Stimulated activated CD8-positive, alpha-beta memory T cell treated with anti-CD3 and anti-CD28 coated beads, Interleukin-2, amount 100 ng/mL, for 48 hours (primary cell): Measurements from ENCODE around the gene EPX.
"Not testable (repeated sequence)": the region's sequence is repeated elsewhere in the genome, so short reads cannot be mapped to it uniquely, and the experiment has no call there.

Experiments
- DNase-seq, 2 donors: peaks; one replicate each; pipeline ENCODE4 v3.0.0-alpha.2; 2020; ENCODE audit warnings: low read depth in 2 of 2

The EPX gene, protein sequence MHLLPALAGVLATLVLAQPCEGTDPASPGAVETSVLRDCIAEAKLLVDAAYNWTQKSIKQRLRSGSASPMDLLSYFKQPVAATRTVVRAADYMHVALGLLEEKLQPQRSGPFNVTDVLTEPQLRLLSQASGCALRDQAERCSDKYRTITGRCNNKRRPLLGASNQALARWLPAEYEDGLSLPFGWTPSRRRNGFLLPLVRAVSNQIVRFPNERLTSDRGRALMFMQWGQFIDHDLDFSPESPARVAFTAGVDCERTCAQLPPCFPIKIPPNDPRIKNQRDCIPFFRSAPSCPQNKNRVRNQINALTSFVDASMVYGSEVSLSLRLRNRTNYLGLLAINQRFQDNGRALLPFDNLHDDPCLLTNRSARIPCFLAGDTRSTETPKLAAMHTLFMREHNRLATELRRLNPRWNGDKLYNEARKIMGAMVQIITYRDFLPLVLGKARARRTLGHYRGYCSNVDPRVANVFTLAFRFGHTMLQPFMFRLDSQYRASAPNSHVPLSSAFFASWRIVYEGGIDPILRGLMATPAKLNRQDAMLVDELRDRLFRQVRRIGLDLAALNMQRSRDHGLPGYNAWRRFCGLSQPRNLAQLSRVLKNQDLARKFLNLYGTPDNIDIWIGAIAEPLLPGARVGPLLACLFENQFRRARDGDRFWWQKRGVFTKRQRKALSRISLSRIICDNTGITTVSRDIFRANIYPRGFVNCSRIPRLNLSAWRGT

DNA sequence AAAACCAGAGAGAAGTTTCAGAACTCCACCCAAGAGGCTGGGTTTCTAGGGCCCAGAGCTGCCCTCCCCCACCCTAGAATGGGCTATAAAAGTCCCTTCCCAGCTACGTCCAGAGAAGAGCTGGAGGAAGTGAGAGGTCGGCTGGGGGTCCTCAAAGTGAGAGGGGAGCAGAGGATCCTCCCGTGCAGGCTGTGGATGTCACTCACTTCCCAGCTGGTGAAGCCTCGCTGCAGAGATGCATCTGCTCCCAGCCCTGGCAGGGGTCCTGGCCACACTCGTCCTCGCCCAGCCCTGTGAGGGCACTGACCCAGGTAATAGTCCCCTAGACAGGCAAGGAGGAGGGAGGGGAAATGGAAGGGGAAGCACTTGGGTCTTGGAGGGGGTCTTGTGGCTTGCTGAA is at the start of gene EPX:
EPX (plus strand) TSS at position 115 of the 400 bp plus-strand sequence; CDS start at position 236, 121 bp downstream.
- no peak for DNase-seq

DNA sequence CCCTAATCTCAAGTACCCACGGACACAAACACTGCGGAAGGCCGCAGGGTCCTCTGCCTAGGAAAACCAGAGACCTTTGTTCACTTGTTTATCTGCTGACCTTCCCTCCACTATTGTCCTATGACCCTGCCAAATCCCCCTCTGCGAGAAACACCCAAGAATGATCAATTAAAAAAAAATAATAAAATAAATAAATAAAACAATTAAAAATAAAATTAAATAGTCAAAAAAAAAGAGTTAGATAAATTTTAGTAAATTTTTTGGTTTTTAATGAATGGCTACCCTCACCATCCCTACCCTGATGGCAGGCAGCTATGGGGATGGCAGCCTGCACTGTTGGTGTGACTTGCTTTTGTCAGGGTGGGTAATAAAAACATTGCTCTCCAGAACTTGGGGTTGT is 49.2 kb upstream of the EPX start:
- DNase-seq = not testable (repeated sequence)

DNA sequence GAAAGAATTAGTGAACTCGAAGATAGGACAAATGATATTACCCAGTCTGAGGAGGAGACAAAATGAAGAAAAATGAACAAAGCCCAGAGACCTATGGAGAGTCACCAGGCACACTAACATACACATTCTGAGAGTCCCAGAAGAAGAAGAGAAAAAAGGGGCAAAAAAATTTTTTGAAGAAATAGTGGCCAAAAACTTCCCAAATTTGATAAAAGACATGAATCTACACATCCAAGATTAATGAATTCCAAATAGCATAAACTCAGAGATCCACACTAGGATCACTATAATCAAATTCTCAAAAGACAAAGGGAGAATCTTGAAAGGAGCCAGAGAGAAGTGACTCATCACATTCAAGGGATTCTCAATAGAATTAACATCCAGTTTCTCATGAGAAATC is 47.7 kb upstream of the EPX start:
- no peak for DNase-seq

DNA sequence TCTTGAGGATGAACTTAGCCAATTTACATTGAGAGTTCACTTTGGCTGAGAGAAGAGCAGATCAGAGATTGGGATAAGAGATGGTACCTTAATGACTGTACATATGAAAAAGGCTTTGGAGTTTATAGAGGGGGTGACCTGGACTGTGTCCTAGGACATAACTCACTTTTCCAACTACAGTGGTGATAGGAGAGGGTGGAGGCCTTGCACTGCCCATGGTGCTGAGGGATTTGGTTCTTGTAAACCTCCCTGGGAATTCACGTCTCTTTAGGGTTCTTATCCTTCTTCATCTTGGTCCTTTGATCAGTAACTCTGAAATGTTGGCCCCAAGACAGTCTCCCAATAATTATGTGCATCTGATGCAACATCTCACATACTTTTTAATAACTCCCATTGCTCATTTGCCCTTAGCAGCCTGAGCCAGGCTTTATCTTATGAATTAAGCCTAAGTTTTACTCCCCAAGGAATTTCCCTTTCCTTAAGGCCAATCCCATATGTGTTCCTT is 44.5 kb upstream of the EPX start, which contains the start of gene OR4D1:
OR4D1 (plus strand) TSS at position 455 of the 505 bp plus-strand sequence. CDS start 6,770 bp downstream, outside the sequence.
- DNase-seq = no peak

DNA sequence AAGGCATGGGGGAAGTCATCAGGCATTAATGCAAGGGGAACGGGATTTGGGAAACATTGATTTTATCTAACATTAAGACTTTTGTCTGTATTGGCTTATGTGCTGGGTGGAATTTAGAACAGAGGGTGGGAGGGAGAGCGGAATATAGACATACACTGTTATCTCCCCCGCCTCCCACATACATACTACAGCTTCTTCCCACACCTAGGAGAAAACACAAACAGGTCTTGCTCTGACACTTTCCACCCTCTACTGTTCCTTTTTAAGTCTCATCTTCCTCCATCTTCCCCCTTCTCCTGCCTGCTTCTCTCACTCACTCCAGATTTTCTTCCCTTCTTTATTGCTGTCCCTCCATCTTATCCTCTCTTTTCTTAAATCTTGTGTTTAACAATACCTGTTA is 43.9 kb upstream of the EPX start:
- DNase-seq = no peak

DNA sequence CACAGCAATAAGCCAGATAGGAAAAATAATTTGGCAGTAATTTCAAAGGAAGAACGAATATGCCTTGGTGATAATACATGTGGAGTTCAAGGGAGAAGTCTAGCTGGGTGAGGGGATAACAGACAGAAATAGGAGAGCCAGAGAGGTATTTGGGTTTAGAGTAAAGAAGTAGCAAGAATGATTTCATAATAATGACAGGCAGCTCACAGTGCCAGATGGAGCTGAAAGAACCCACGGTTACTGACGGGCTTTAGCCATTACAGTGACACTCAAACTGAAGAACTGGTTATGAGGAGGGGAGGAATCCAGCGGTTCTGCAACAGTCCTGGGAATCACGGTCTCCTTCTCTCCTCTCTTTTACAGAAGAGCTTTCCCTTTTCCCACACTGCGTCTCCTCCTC is 42.1 kb upstream of the EPX start:
- no peak for DNase-seq

DNA sequence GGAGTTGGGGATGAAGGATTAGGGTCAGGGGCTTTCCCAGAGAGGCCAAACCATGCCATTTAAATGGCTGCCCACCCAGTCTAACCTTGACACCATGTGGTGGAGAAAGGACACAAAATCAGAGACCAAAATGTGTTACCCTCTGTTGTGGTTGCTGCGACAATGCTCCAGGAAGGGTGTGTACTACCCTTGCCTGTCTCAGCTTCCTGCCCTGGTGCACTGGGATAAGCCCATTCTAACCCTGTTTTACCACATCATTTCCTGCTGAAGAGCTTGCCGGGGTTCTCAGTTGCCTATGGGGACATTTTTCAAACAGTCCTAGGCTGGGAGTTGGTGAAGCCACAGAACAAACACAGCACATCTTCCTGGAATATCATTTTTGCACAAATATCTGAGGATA is 39.5 kb upstream of the EPX start:
- DNase-seq = peak; percentile 2 to 5

DNA sequence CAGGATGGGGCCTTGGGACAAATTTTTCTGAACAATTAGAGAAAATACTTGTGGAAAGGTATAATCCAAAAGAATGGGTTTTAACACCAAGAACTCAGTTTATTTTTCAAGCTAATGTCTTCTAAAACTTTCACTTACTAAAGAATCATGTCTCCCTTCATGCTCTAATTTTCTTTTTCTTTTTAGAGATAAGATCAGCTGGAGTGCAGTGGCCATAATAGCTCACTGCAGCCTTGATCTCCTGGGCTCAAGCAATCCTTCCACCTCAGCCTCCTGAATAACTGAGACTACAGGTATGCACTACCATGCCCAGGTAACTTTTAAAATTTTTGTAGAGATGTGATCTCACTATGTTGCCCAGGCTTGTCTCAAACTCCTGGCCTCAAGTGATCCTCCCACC is 38.9 kb upstream of the EPX start:
- no peak for DNase-seq

DNA sequence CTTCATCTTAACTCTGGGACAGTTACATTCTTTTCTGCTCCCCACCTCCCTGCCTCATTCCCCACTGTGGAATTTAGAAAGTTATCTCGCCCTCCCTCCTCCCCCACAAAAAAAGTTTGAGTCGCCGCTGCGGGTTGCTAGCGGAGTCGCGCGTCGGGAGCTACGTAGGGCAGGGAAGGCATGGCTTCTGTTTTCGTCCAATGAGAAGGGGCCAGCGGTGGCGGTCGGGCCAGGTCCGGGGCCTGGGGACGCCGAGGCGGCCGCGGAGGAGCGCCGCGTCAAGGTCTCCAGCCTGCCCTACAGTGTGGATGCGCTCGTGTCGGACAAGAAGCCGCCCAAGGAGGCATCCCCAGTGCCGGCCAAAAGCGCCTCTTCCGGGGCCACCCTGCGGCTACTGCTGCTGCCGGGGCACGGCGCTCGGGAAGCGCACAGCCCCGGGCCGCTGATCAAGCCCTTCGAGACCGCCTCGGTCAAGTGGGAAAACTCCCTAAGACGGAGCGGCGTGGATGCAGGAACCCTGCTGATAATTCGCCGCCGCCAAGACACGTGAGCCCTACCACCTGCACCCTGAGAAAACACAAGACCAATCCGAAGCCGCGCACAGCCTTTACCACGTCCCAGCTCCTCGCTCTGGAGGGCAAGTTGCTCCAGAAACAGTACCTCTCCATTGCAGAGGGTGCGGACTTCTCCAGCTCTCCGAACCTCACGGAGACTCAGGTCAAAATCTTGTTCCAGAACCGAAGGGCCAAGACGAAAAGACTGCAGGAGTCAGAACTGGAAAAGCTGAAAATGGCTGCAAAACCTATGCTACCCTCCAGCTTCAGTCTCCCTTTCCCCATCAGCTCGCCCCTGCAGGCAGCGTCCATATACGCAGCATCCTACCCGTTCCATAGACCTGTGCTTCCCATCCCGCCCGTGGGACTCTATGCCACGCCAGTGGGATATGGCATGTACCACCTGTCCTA is 35.4 kb upstream of the EPX start:
- DNase-seq = peak; percentile 44 to 52

DNA sequence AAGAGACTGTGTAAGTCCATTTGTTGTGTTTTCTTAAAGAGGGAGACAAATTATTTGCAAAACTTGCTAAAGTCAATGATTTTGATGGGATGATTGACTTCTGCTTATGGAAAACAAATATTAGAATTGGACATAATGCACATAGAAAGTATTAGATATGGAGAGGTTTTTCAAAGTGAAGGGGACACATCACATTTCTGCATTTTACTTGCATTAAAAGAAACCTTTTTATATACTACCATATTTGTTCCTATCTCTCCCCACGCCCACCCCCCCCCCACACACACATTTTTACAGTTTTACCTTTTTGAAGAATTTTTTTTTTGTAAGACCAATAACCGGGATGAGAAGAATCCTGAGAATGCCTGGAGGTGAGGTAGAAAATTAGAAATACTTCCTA is 34.3 kb upstream of the EPX start:
- no peak for DNase-seq

DNA sequence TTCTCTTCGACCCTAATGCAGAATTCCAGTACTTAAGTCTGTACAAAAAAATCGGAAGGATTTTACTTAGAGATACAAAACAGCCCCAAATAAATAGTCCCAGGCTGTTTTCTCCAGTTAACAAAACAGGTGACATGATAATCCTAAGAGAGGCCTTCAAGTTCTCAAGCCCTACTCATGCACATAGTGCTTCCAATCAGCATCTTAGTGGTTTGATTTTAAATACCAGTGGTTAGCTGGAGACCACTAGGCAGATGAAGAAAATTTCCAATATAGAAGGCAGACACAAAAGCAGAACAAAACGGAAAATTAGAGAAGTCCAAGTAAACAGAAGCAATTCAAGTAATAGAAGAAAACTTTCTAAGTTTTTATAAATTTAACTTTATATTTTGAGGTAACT is 31.0 kb upstream of the EPX start:
- DNase-seq = no peak

DNA sequence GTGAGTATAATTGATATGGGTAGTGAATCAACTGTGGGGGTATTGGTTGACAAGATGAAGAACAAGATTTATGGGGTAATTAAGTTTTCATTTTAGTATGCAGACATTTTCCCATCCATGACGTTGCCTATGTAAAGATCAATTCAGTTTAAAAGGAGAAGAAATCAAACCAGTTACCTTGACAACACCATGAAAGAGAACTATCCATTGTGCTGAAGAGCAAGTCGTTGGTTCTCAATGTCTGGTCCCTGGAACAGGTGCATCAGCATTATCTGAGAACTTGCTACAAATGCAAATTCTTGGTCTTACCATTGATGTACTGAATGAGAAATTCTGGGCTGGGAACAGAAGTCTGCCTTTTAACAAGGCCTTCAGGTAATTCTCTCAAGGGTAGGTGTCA is 26.5 kb upstream of the EPX start:
- DNase-seq = no peak

DNA sequence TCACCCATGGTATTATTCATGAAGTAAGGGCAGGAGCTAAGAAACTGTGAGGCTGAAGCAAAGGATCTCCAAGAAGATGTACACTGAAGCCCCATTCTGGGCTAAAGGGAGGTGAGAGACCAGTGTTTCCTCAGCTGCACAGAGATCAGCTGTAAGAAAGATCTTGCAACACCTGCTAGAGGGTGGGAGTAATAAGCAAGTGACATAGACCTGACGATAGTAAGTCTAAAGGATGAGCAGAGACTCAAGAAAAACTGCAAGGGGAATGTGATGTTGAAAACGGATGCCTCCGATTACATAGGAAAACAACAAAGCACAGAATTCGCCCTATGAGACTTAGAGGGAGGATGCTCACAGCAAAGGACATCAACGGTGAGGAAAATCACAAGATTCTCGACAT is 25.8 kb upstream of the EPX start, which contains the start of gene OR4D2:
OR4D2 (plus strand) TSS at position 301 of the 400 bp plus-strand sequence. CDS start 2,674 bp downstream, outside the sequence.
- DNase-seq = no peak

DNA sequence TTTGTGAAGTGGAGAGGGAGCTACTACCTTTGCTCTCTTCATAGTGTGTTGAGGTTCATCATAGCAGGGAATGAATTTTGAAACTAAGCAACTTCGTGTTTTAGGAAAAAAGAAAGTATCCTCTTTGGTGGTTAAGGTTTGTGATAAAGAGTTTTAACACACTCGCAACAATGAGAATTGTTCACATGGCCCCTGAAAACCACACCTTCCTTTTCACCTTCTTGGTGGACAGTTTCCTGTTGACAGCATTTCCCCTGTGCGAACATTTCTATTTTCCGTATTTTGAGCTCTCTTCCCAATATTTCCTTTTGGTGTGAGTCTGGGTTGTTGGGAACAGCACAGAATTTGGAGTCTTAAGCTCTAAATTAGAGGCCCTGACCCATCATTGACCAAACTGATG is 21.9 kb upstream of the EPX start:
- DNase-seq = no peak

DNA sequence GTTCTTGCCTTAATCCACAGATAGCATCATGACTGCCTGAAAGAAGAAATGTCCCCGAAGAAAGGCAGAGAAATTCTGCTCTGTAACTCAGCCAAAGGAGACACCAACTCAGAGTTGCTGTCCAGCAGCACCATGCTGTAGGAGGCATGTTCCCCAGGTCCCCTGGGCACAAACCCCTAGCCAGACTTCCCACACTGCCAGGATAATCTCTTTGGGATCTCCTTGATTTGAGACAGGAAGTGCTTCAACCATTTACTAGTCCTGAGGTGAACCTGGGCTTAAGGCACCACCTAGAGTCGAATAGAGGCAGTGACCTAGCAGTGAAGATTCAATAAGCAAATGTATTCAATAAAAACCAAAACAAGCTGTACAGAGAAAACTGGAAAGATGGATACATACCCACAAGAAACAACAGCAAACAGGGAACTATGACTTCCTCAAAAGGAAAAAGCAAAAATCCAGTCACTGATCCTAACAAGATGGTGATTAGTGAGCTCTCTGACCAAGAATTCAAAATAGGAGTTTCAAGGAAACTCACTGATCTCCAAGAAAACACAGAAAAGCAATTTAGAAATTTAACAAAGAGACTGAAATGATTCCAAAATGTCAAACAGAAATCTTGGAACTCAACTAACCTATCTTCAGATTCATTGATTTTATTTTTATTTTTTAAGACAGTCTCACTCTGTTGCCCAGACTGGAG is 20.0 kb upstream of the EPX start:
- no peak for DNase-seq

DNA sequence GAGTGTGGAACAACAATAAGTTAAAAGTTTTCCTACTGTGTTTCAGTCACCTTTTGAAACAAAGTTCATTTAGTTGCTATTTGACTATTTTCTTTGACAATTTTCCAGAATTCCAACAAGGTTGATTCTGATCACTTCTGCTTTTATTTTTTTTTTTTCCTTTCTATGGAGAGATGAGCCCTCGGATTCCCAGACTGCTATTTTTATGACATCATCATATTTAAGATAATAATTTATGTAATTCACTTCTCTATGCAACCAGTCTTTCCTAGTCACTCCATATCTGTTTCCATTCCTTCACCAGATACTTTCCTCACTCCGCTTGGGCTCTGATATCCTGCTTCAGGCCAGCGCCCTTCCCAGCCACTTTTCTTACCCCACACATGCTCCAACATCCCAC is 17.7 kb upstream of the EPX start:
- DNase-seq = no peak

DNA sequence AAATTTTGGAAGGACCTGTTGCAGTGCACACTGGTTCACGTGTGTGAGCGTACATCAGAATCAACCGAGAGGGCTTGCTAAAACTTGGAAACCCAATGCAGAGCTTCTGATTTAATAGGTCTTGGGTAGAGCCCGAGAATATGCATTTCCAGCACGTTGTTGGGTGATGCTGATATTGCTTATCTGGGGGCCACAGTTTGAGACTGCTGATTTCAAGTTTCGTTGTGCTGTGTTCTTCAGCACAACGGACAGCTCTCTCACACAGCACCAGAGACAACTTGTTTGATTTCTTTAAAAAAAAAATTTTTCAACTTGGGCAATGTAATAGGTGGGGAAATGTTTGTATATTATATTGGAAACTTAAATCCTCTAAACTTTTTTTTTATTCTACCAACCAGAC is 16.3 kb upstream of the EPX start:
- DNase-seq = no peak

DNA sequence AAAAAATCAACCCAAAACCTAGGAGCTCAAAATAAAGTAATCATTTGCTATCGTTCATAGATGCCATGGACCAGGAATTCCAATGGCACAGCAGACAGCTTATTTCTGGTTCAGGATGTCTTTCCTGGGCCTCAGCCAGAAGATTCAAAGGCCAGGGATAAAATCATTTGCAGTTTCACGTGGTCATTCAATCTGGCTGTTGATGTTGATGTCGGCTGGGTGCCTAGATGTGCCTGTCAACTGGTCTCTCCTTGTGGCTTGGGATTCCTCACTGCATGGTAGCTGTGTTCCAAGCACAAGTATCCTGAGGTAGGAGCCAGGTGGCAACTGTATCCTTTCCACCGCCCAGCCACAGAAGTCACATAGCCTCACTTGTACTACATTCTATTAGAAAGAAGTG is 10.7 kb upstream of the EPX start:
- DNase-seq = no peak

DNA sequence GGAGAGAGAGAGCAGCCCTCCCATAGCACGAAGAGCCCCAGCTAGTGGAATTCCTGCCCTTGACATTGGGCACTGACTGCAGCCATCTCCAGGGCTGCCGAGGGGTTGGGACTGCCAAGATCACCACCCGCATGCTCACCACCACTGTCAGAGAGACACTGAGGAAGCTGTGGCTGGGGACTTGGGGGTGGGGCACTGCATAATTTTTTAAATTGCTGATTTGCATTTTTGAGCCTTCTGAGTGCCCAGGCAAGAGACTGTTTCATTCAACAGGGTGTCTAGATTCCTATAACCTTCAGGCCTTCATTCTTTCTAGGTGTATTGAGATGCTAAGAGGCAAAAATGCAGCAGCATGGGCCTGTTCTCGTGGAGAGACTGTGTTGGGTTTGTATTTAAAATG is 9.0 kb upstream of the EPX start:
- DNase-seq = no peak

DNA sequence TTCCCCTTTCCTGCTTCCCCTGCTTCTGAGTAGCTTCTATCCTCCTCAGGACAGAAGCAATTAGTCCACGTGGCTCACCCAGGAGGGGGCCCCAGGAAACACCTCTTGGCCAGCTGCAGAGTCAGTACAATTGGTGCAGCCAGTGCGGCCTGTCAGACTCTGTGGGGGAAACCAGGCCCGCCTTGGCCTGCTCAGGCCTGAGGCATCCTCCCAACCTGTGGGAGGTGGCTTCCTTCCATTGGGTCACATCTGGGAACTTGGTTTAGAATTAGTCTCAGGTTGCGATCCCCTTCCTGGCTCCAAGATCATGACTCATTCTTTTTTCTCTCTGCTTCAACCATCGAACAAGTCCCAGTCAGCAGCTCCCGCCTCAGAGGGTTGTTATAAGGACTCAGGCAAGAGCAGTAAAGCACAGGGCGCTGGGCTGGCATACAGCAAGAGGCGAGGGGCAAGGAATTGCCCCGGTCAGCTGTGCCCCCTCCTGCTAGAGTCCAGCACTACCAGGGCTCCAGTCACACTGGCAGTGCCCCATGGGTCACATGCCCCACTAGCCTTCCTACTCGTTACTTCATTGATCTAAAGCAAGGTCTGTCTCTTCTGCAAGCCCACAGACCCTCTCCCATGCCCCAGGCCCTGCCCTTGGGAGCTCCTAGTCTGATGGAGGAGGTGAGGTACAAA is 8.1 kb upstream of the EPX start:
- no peak for DNase-seq
